GM23248 (cell line): Measurements from ENCODE around the gene CRAT.

Experiments used
- EZH2 ChIP-seq: fragments of 200-600 bp; sonication (generic); IDR thresholded peaks from 2 replicates; pipeline ENCODE4 v1.6.1; 2018; ENCODE audit warnings: antibody characterized with exemption, mild to moderate bottlenecking; ENCODE audit not compliant: insufficient read depth, poor library complexity, severe bottlenecking
- EZH2phosphoT487 ChIP-seq: fragments of 200-600 bp; sonication (generic); IDR thresholded peaks from 2 replicates; pipeline ENCODE4 v1.6.1; 2018; ENCODE audit warnings: antibody characterized with exemption, moderate library complexity, mild to moderate bottlenecking, low read depth; ENCODE audit not compliant: insufficient read depth

DNA sequence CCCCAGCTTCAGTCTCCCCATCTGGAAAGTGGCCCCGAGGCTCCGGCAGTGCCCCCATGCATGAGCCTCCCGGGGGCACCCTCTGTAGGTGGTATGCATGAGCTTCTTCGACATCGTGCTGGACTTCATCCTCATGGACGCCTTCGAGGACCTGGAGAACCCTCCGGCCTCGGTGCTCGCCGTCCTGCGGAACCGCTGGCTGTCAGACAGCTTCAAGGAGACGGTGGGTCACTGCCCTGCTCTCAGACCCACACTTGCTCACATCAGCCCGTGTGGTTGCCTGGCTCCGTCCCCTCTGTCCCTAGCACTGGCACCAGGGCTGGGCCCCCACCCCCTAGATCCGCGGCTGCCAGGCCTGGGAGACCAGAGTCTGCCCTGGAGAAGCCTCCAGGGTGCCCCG, 42.5 kb downstream of the CRAT start:
- no peak for TF ChIP-seq EZH2
- TF ChIP-seq EZH2phosphoT487, result no peak
